Measurements from ENCODE around the gene ITSN1. TPM values are rescaled to one million over a fixed set of nuclear protein-coding genes. Genes with fewer than 3 reads are reported as not detected.
A peak's percentile ranks its signal among the peaks of the same experiment; 100 is the strongest.
"Not testable (repeated sequence)": the region's sequence is repeated elsewhere in the genome, so short reads cannot be mapped to it uniquely, and the experiment has no call there.

Gene ITSN1
- 4.2 and 4.5 TPM in 2 replicates for total RNA-seq

- Mint-ChIP-seq H3K27ac (peak within 1 kb of the TSS; percentile 96), H3K9me3 (no peaks in the 10 kb centered on the region), H3K4me3 (peak within 1 kb of the TSS; percentile 89), H3K27me3 (ENCODE audit: insufficient read depth) (peaks cover 26% of the 10 kb centered on the region), H3K36me3 (ENCODE audit: low read depth) (peaks cover 4% of the 10 kb centered on the region), H3K4me1 (ENCODE audit: low read depth) (peaks cover 14% of the 10 kb centered on the region)
- intact Hi-C loops (cut with micrococcal nuclease), result loop anchor here (1.0 to 10.0 kb wide), 9 partner anchors 54 to 975 kb away; partner anchors contain the start of genes DONSON, RCAN1 and TMEM50B
- peak; percentile 98 for DNase-seq (ENCODE audit: low spot score)
These were observed at the start of gene ITSN1 for GRCh38 chr21:33642027-33642895. TSS of gene ITSN1 (plus strand) at chr21:33642501. CDS start at chr21:33718829, 76,328 bp downstream.

DNA sequence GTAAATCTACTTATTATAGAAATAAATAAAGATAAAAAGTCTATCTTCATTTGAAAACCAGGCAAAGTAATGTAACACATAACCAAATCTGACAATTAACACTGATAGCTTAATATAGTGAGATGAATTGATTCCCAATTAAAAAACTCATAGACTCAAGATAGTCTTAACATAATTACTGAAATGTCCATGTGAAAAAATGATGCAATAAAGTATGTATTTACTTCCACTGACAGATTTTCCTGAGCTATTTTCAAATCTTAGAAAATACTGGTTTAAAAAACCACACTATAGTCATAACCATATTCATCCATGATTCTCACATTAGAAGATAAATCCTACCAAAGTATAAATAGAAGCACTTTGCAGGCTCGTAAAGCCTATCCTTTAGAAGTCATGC, 44.2 kb upstream of the ITSN1 start:
- intact Hi-C loops (cut with micrococcal nuclease), result no loop called here

DNA sequence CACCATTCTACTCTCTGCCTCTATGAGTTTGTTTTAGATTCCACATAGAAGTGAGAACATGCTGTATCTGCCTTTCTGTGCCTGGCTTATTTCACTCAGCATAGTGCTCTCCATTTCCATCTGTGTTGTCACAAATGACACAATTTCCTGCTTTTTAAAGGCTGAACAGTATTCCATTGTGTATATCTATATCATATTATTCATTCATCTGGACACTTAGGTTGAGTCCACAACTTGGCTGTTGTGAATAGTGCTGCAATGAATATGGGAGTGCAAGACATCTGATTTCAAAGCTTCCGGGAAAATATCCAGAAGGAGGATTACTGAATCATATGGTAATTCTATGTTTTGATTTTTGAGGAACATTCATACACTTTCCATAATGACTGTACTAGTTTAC, 33.7 kb upstream of the ITSN1 start:
- intact Hi-C loops (cut with micrococcal nuclease), result loop anchor here (5.0 kb wide), 2 partner anchors 41 to 411 kb away; no protein-coding TSS in a partner anchor
- Mint-ChIP-seq H3K27ac (no peak overlapping the region), H3K36me3 (ENCODE audit: low read depth) (peaks cover 11% of the 10 kb centered on the region), H3K27me3 (ENCODE audit: insufficient read depth) (no peaks in the 10 kb centered on the region), H3K4me1 (ENCODE audit: low read depth) (no peaks in the 10 kb centered on the region), H3K4me3 (no peak overlapping the region), H3K9me3 (no peaks in the 10 kb centered on the region)
- DNase-seq (ENCODE audit: low spot score), result no peak

More for the DNA sequence above, 44.2 kb upstream of the ITSN1 start:
- no peak for DNase-seq (ENCODE audit: low spot score)
- Mint-ChIP-seq H3K4me1 (ENCODE audit: low read depth) (no peaks in the 10 kb centered on the region), H3K27ac (no peak overlapping the region), H3K27me3 (ENCODE audit: insufficient read depth) (no peaks in the 10 kb centered on the region), H3K9me3 (no peaks in the 10 kb centered on the region), H3K36me3 (ENCODE audit: low read depth) (peaks cover 19% of the 10 kb centered on the region), H3K4me3 (no peak overlapping the region)

DNA sequence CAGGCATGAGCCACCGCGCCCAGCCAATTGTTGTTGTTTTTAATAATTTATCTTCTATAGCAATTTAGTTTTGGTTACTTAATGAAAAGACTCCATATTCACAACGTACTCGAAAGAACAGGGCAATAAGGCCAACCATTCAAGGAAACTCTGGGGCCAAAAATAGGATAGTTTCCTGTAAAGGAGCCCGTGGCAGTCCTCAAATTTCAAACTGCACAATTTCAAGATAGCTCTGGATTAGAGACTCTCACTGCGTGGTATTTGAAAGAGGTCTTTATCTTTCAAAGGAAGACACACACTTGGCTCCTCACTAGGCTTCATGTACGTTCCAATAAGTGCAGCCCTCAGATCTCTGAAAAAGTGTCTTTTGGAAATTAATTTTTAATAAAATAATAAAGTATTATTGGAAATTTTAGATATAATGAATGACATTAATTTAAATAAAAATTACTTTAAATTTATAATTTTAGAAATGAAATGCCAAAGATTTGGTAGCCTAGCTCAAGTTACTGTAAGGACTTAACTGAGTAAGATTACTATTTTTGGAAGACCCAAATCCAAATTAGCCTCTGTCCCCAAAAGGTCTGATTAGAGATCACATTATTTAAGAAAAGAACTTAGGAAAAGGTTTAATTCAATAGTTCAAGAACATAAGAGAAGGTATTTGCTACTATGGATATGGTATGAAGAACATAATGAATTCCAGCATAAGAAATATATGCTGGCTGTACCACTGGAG, 31.1 kb upstream of the ITSN1 start:
- no peak overlapping the region for H3K4me3 Mint-ChIP-seq
- H3K27ac Mint-ChIP-seq, result no peak overlapping the region
- intact Hi-C loops (cut with micrococcal nuclease), result no loop called here
- H3K4me1 Mint-ChIP-seq (ENCODE audit: low read depth), result no peaks in the 10 kb centered on the region
- no peaks in the 10 kb centered on the region for H3K9me3 Mint-ChIP-seq
- peaks cover 13% of the 10 kb centered on the region for H3K36me3 Mint-ChIP-seq (ENCODE audit: low read depth)
- no peaks in the 10 kb centered on the region for H3K27me3 Mint-ChIP-seq (ENCODE audit: insufficient read depth)
- DNase-seq (ENCODE audit: low spot score), result no peak

DNA sequence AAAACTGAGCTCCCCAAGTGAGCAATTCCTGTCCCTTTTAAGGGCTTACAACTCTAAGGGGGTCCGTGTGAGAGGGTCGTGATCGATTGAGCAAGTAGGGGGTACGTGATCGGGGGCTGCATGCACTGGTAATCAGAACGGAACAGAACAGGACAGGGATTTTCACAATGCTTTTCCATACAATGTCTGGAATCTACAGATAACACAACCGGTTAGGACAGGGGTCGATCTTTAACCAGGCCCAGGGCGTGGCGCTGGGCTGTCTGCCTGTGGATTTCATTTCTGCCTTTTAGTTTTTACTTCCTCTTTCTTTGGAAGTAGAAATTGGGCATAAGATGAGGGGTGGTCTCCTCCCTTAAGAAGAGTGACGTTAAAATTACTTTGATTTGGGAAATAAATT, 24.7 kb upstream of the ITSN1 start:
- H3K36me3 Mint-ChIP-seq (ENCODE audit: low read depth), result peaks cover 15% of the 10 kb centered on the region
- intact Hi-C loops (cut with micrococcal nuclease); H3K4me3 Mint-ChIP-seq; H3K27me3 Mint-ChIP-seq (ENCODE audit: insufficient read depth); H3K27ac Mint-ChIP-seq; DNase-seq (ENCODE audit: low spot score); H3K9me3 Mint-ChIP-seq; H3K4me1 Mint-ChIP-seq (ENCODE audit: low read depth): not testable (repeated sequence)

DNA sequence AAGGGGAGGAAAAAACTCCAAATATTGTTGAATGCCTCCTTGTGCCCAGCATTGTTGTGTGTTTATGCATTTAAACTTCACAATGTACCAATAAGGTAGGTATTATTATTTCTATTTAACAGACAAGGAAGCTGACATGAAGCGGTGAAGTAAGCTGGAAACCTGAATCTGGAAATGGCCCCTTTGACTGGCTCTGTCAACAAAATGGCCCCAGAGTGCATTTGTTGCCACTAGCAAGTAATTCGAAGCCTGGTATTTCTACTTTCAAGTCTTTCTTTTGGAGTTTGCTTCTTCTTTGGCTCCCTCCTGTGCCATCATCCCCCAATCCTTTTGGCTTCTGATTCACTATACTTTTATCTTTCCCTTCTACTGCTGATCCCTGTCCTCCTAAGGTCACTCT, 23.9 kb upstream of the ITSN1 start:
- Mint-ChIP-seq H3K27ac (no peak overlapping the region), H3K27me3 (ENCODE audit: insufficient read depth) (no peaks in the 10 kb centered on the region), H3K9me3 (no peaks in the 10 kb centered on the region), H3K4me3 (no peak overlapping the region), H3K4me1 (ENCODE audit: low read depth) (no peaks in the 10 kb centered on the region), H3K36me3 (ENCODE audit: low read depth) (peaks cover 11% of the 10 kb centered on the region)
- intact Hi-C loops (cut with micrococcal nuclease), result no loop called here
- no peak for DNase-seq (ENCODE audit: low spot score)

DNA sequence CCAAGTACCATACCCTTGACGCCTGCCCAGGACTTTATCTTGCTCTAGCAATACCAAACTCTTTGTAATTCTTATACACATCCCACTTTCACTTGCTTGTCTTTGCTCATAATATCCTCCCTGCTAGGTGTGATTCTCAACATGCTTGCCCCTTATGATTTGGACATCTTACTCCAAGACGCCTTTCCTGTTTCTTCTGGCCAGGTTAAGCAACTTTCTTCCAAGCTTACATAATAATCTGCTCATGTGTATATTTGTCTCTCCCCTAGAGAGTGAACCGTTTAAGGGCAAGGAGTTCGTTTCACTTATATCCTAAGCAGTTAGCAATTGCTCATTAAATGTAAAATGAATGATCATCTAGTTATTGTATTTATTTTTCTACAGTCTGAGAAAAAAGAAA, 22.6 kb upstream of the ITSN1 start:
- H3K4me3 Mint-ChIP-seq, result no peak overlapping the region
- DNase-seq (ENCODE audit: low spot score), result no peak
- no peaks in the 10 kb centered on the region for H3K9me3 Mint-ChIP-seq
- intact Hi-C loops (cut with micrococcal nuclease), result no loop called here
- H3K27ac Mint-ChIP-seq, result no peak overlapping the region
- H3K27me3 Mint-ChIP-seq (ENCODE audit: insufficient read depth), result no peaks in the 10 kb centered on the region
- H3K36me3 Mint-ChIP-seq (ENCODE audit: low read depth), result peaks cover 8% of the 10 kb centered on the region
- H3K4me1 Mint-ChIP-seq (ENCODE audit: low read depth), result no peaks in the 10 kb centered on the region

DNA sequence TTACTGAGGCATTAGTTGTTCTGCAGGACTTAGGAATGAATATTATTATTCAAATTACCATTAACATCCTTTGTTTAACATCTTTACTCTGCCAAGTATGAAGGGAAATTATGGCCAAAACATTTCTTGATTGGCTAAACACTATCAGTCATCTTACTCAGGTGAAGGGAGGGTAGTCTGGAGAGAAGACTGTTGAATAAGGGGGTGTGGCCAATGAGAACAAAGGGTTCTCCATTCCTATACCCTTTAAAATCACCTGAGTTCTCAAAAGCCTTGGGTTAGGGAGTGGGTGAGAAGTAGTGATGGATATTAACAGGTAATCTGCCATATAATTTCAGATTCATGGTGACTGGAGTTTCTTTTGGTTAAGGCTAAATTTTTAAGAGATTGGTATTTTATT, 20.0 kb upstream of the ITSN1 start:
- H3K4me1 Mint-ChIP-seq (ENCODE audit: low read depth), result no peaks in the 10 kb centered on the region
- H3K36me3 Mint-ChIP-seq (ENCODE audit: low read depth), result peaks cover 10% of the 10 kb centered on the region
- DNase-seq (ENCODE audit: low spot score), result no peak
- H3K4me3 Mint-ChIP-seq, result no peak overlapping the region
- no peaks in the 10 kb centered on the region for H3K27me3 Mint-ChIP-seq (ENCODE audit: insufficient read depth)
- H3K27ac Mint-ChIP-seq, result no peak overlapping the region
- no peaks in the 10 kb centered on the region for H3K9me3 Mint-ChIP-seq
- intact Hi-C loops (cut with micrococcal nuclease), result no loop called here

GRCh38 chr21:33626151-33626550, 16.1 kb upstream of the ITSN1 start:
- intact Hi-C loops (cut with micrococcal nuclease); H3K27ac Mint-ChIP-seq; H3K4me1 Mint-ChIP-seq (ENCODE audit: low read depth); DNase-seq (ENCODE audit: low spot score); H3K4me3 Mint-ChIP-seq; H3K27me3 Mint-ChIP-seq (ENCODE audit: insufficient read depth); H3K9me3 Mint-ChIP-seq: not testable (repeated sequence)
- H3K36me3 Mint-ChIP-seq (ENCODE audit: low read depth), result peaks cover 12% of the 10 kb centered on the region

- H3K4me3 Mint-ChIP-seq, result no peak overlapping the region
- no peak for DNase-seq (ENCODE audit: low spot score)
- intact Hi-C loops (cut with micrococcal nuclease), result no loop called here
- peaks cover 9% of the 10 kb centered on the region for H3K36me3 Mint-ChIP-seq (ENCODE audit: low read depth)
- no peaks in the 10 kb centered on the region for H3K9me3 Mint-ChIP-seq
- no peaks in the 10 kb centered on the region for H3K4me1 Mint-ChIP-seq (ENCODE audit: low read depth)
- no peaks in the 10 kb centered on the region for H3K27me3 Mint-ChIP-seq (ENCODE audit: insufficient read depth)
- H3K27ac Mint-ChIP-seq, result no peak overlapping the region
These were observed 8.0 kb upstream of the ITSN1 start for GRCh38 chr21:33634254-33634653.

- peak overlapping the region; percentile 89 for H3K4me3 Mint-ChIP-seq
- H3K9me3 Mint-ChIP-seq, result no peaks in the 10 kb centered on the region
- H3K27me3 Mint-ChIP-seq (ENCODE audit: insufficient read depth), result peaks cover 22% of the 10 kb centered on the region
- peak overlapping the region; percentile 96 for H3K27ac Mint-ChIP-seq
- no peak for DNase-seq (ENCODE audit: low spot score)
- intact Hi-C loops (cut with micrococcal nuclease), result loop anchor here (1.0 to 10.0 kb wide), 8 partner anchors 36 to 976 kb away; partner anchors contain the start of genes ATP5PO, DNAJC28, GART and RCAN1
- peaks cover 4% of the 10 kb centered on the region for H3K36me3 Mint-ChIP-seq (ENCODE audit: low read depth)
- H3K4me1 Mint-ChIP-seq (ENCODE audit: low read depth), result peaks cover 14% of the 10 kb centered on the region
These were observed 1.5 kb upstream of the ITSN1 start for GRCh38 chr21:33640697-33641351.

- peak within 1 kb of the TSS; percentile 89 for H3K4me3 Mint-ChIP-seq
- H3K36me3 Mint-ChIP-seq (ENCODE audit: low read depth), result peaks cover 4% of the 10 kb centered on the region
- no peaks in the 10 kb centered on the region for H3K9me3 Mint-ChIP-seq
- H3K4me1 Mint-ChIP-seq (ENCODE audit: low read depth), result peaks cover 14% of the 10 kb centered on the region
- peak within 1 kb of the TSS; percentile 96 for H3K27ac Mint-ChIP-seq
- peak; percentile 100 for DNase-seq (ENCODE audit: low spot score)
- peaks cover 23% of the 10 kb centered on the region for H3K27me3 Mint-ChIP-seq (ENCODE audit: insufficient read depth)
- intact Hi-C loops (cut with micrococcal nuclease), result loop anchor here (1.0 to 10.0 kb wide), 13 partner anchors 36 to 976 kb away; partner anchors contain the start of genes ATP5PO, DNAJC28, DONSON and GART
These were observed 812 bp upstream of the ITSN1 start, which contains the start of gene CRYZL1 for GRCh38 chr21:33641352-33642026. TSS of gene CRYZL1 (minus strand) at chr21:33641741. CDS start at chr21:33631551, 10,190 bp downstream.
